HEK293 (cell line): ENCODE measurements around the gene STUM.
A peak's percentile ranks its signal among the peaks of the same experiment; 100 is the strongest.

Experiments
- CTCF ChIA-PET: fragments of 350-600 bp; formaldehyde crosslinking; extraction: SDS; loops from one replicate; lab custom pipeline; 2021; ENCODE audit warnings: antibody characterized with exemption; lab: Yijun Ruan, JAX
- POLR2A ChIA-PET: fragments of 300-600 bp; formaldehyde crosslinking; extraction: SDS; loops from one replicate; lab custom pipeline; 2020; ENCODE audit warnings: antibody characterized with exemption, inconsistent platforms; lab: Yijun Ruan, JAX
- H3K27ac ChIP-seq: fragments of 200-500 bp; sonication (Bioruptor generic); 2 replicates; pipeline ENCODE4 v1.5.1; 2014; ENCODE audit warnings: low read depth, low read length, control low read depth, inconsistent platforms; ENCODE audit errors: extremely low read depth
- H3K36me3 ChIP-seq, 2 experiments: fragments of 200-500 bp in 1 of 2; sonication (Bioruptor generic) in 1 of 2; 1 replicate in 1 of 2; 2 replicates in 1 of 2; pipeline ENCODE4 v1.5.1; 2014 to 2017; ENCODE audit warnings: inconsistent platforms in 2 of 2, low read length in 2 of 2; ENCODE audit not compliant: control insufficient read depth in 2 of 2, insufficient read depth in 1 of 2
- H3K4me1 ChIP-seq: fragments of 200-500 bp; sonication (Bioruptor generic); 2 replicates; pipeline ENCODE4 v1.5.1; 2014; ENCODE audit warnings: mild to moderate bottlenecking, low read length, inconsistent platforms; ENCODE audit not compliant: control insufficient read depth, insufficient read depth
- H3K4me3 ChIP-seq: 2 replicates; pipeline ENCODE4 v1.5.1; 2011; ENCODE audit warnings: low read depth, mild to moderate bottlenecking, control low read depth, low read length, moderate library complexity
- H3K9me3 ChIP-seq: fragments of 200-500 bp; sonication (Bioruptor generic); 2 replicates; pipeline ENCODE4 v1.5.1; 2014; ENCODE audit warnings: low read depth, low read length, inconsistent platforms; ENCODE audit not compliant: control insufficient read depth, insufficient read depth
- EGR2 ChIP-seq: fragments of 450-650 bp; formaldehyde crosslinking; IDR thresholded peaks from 2 replicates; pipeline ENCODE4 v1.5.1; 2016; ENCODE audit warnings: low read depth, missing biosample characterization, missing genetic modification characterization
- GFI1B ChIP-seq: fragments of 450-650 bp; formaldehyde crosslinking; IDR thresholded peaks from 2 replicates; pipeline ENCODE4 v1.5.1; 2016; ENCODE audit warnings: missing biosample characterization, missing genetic modification characterization
- HOXD13 ChIP-seq: sonication (generic); formaldehyde crosslinking; IDR thresholded peaks from 2 replicates; pipeline ENCODE4 v1.8.0; 2022; ENCODE audit warnings: missing genetic modification reagents, borderline replicate concordance
- PRDM1 ChIP-seq: fragments of 450-650 bp; formaldehyde crosslinking; IDR thresholded peaks from 2 replicates; pipeline ENCODE4; 2016; ENCODE audit warnings: missing biosample characterization, missing genetic modification characterization
- ZBTB44 ChIP-seq: fragments of 450-650 bp; IDR thresholded peaks from 2 replicates; pipeline ENCODE4 v1.5.1; 2018; ENCODE audit warnings: missing biosample characterization, mild to moderate bottlenecking, missing genetic modification characterization
- ZNF114 ChIP-seq: fragments of 450-650 bp; formaldehyde crosslinking; IDR thresholded peaks from 2 replicates; pipeline ENCODE4 v1.5.0; 2017; ENCODE audit warnings: missing biosample characterization, missing genetic modification characterization
- ZNF148 ChIP-seq: fragments of 450-650 bp; formaldehyde crosslinking; IDR thresholded peaks from 2 replicates; pipeline ENCODE4 v1.5.0; 2017; ENCODE audit warnings: missing biosample characterization, missing genetic modification characterization, borderline replicate concordance
- ZNF16 ChIP-seq: fragments of 450-650 bp; formaldehyde crosslinking; IDR thresholded peaks from 2 replicates; pipeline ENCODE4 v1.5.1; 2016; ENCODE audit warnings: low read depth, missing biosample characterization, missing genetic modification characterization
- ZNF184 ChIP-seq: fragments of 450-650 bp; IDR thresholded peaks from 2 replicates; pipeline ENCODE4 v1.5.1; 2018; ENCODE audit warnings: missing biosample characterization, mild to moderate bottlenecking, missing genetic modification characterization
- ZNF26 ChIP-seq: fragments of 450-650 bp; formaldehyde crosslinking; IDR thresholded peaks from 2 replicates; pipeline ENCODE4 v1.5.1; 2016; ENCODE audit warnings: missing biosample characterization, missing genetic modification characterization
- ZNF391 ChIP-seq: fragments of 450-650 bp; formaldehyde crosslinking; IDR thresholded peaks from 2 replicates; pipeline ENCODE4 v1.5.1; 2016; ENCODE audit warnings: low read depth, missing biosample characterization, missing genetic modification characterization, borderline replicate concordance
- ZNF610 ChIP-seq: fragments of 450-650 bp; formaldehyde crosslinking; IDR thresholded peaks from 2 replicates; pipeline ENCODE4 v1.5.1; 2016; ENCODE audit warnings: missing biosample characterization, missing genetic modification characterization, borderline replicate concordance
- ZNF670 ChIP-seq: fragments of 450-650 bp; formaldehyde crosslinking; IDR thresholded peaks from 2 replicates; pipeline ENCODE4 v1.5.1; 2016; ENCODE audit warnings: missing biosample characterization, missing genetic modification characterization, low read depth
- ZNF692 ChIP-seq: fragments of 450-650 bp; formaldehyde crosslinking; IDR thresholded peaks from 2 replicates; pipeline ENCODE4 v1.5.1; 2016; ENCODE audit warnings: missing biosample characterization, missing genetic modification characterization
- ZNF704 ChIP-seq: fragments of 450-650 bp; formaldehyde crosslinking; IDR thresholded peaks from 2 replicates; pipeline ENCODE4 v1.5.1; 2016; ENCODE audit warnings: missing biosample characterization, missing genetic modification characterization
- ZNF747 ChIP-seq: fragments of 450-650 bp; formaldehyde crosslinking; IDR thresholded peaks from 2 replicates; pipeline ENCODE4 v1.5.1; 2016; ENCODE audit warnings: missing biosample characterization, missing genetic modification characterization
- ZSCAN18 ChIP-seq: fragments of 450-650 bp; formaldehyde crosslinking; IDR thresholded peaks from 2 replicates; pipeline ENCODE4 v1.5.1; 2016; ENCODE audit warnings: missing biosample characterization, missing genetic modification characterization
- ZSCAN5A ChIP-seq: fragments of 450-650 bp; formaldehyde crosslinking; IDR thresholded peaks from 2 replicates; pipeline ENCODE4 v1.5.1; 2016; ENCODE audit warnings: missing biosample characterization, missing genetic modification characterization

The STUM gene

GRCh38 chr1:226625326-226625725 lies 76.8 kb downstream of the STUM start (continued):
- TF ChIP-seq ZNF692 (tag by site-specific recombination) (no peak), ZNF16 (tag by site-specific recombination) (no peak), ZNF610 (tag by site-specific recombination) (no peak), ZNF114 (tag by site-specific recombination) (no peak), GFI1B (tag by site-specific recombination) (no peak)

GRCh38 chr1:226625832-226626576 lies 77.4 kb downstream of the STUM start:
- H3K4me3 ChIP-seq, result no peak overlapping the region
- no peaks in the 10 kb centered on the region for H3K4me1 ChIP-seq
- H3K27ac ChIP-seq, result no peak overlapping the region
- ChIA-PET CTCF (interaction anchor here (0.6 to 3.3 kb wide), 92 partner anchors 8 to 814 kb away, joined by 3 to 30 read pairs (median 4); partner anchors contain the start of genes ITPKB and STUM), POLR2A (interaction anchor here (0.7 kb wide), 1 partner anchor 214 kb away, joined by 3 read pairs; no protein-coding TSS in a partner anchor)
- TF ChIP-seq PRDM1 (tag by site-specific recombination) (0 out of 2 replicates have a peak, but pooled peaks have one; percentile 22), ZSCAN5A (tag by site-specific recombination) (no peak)
- H3K36me3 ChIP-seq, result no peaks in the 10 kb centered on the region
- no peaks in the 10 kb centered on the region for H3K9me3 ChIP-seq

GRCh38 chr1:226626577-226626956 lies 78.0 kb downstream of the STUM start:
- Histone ChIP-seq H3K4me1 (no peaks in the 10 kb centered on the region), H3K36me3 (no peaks in the 10 kb centered on the region), H3K27ac (no peak overlapping the region), H3K4me3 (no peak overlapping the region), H3K9me3 (no peaks in the 10 kb centered on the region)
- ChIA-PET POLR2A (interaction anchor here (0.7 kb wide), 1 partner anchor 213 kb away, joined by 3 read pairs; no protein-coding TSS in a partner anchor), CTCF (interaction anchor here (0.6 to 3.3 kb wide), 97 partner anchors 8 to 1440 kb away, joined by 3 to 30 read pairs (median 4); partner anchors contain the start of genes ITPKB and STUM)
- TF ChIP-seq ZBTB44, result peak; percentile 23; the same call in 1 of the 2 replicates
- no peak for TF ChIP-seq ZNF26 (tag by site-specific recombination)
- TF ChIP-seq ZNF704 (tag by site-specific recombination), result no peak
- no peak for TF ChIP-seq ZNF670 (tag by site-specific recombination)
- no peak for TF ChIP-seq ZSCAN18
- TF ChIP-seq EGR2, result peak; percentile 54
- TF ChIP-seq ZNF391 (tag by site-specific recombination), result no peak
- TF ChIP-seq ZNF184 (tag by site-specific recombination), result peak; percentile 83
- TF ChIP-seq HOXD13 (CRISPR knock-in tag), result no peak
- TF ChIP-seq ZNF747 (tag by site-specific recombination), result no peak
- no peak for TF ChIP-seq ZNF148
